Measurements from ENCODE around the gene DNAJB5. TPM values are rescaled to one million over a fixed set of nuclear protein-coding genes. Genes with fewer than 3 reads are reported as not detected.

Gene DNAJB5
- polyA plus RNA-seq, 1 experiment = 5.1 TPM

DNA sequence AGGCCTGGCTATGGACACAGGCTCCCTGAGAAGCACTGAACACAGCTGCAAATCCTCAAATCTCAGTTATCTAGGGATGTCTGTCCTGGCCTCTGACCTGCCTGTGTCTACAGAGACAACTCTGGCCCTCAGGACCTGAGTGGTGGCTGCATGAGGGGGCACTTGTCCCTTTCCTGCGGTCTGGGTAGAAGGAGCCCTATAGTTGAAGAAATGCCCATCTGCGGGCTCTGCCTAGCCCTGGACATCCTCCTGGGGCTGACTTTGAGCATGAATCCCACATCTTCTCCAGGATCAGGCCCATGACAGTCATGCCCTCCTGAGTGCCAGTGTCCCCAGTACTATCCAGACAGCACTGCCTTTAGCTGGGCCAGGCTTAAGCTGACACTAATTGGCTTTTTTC lies 10.0 kb downstream of the DNAJB5 start:
- ChIA-PET POLR2A (no interaction called here), CTCF (no interaction called here)
- no peaks in the 10 kb centered on the region for H3K27me3 ChIP-seq (ENCODE audit: control insufficient read depth, insufficient read depth, low read length)
- H3K9me3 ChIP-seq (ENCODE audit: control insufficient read depth, insufficient read depth, low read length) = no peaks in the 10 kb centered on the region; the same call in 1 of the 2 replicates
- no peak overlapping the region for H3K4me3 ChIP-seq (ENCODE audit: low read depth, low read length)
- no peak overlapping the region for H3K27ac ChIP-seq (ENCODE audit: low read depth, low read length)
- TF ChIP-seq, protein P1, sequence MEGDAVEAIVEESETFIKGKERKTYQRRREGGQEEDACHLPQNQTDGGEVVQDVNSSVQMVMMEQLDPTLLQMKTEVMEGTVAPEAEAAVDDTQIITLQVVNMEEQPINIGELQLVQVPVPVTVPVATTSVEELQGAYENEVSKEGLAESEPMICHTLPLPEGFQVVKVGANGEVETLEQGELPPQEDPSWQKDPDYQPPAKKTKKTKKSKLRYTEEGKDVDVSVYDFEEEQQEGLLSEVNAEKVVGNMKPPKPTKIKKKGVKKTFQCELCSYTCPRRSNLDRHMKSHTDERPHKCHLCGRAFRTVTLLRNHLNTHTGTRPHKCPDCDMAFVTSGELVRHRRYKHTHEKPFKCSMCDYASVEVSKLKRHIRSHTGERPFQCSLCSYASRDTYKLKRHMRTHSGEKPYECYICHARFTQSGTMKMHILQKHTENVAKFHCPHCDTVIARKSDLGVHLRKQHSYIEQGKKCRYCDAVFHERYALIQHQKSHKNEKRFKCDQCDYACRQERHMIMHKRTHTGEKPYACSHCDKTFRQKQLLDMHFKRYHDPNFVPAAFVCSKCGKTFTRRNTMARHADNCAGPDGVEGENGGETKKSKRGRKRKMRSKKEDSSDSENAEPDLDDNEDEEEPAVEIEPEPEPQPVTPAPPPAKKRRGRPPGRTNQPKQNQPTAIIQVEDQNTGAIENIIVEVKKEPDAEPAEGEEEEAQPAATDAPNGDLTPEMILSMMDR (IDR thresholded peaks at IDR 0.05; ENCODE audit: low read depth, low read length) = no peak
- DNase-seq (ENCODE audit: low read depth, low spot score) = no peak

- no peak overlapping the region for H3K4me3 ChIP-seq (ENCODE audit: low read depth, low read length)
- DNase-seq (ENCODE audit: low read depth, low spot score) = no peak
- H3K27ac ChIP-seq (ENCODE audit: low read depth, low read length) = no peak overlapping the region
- H3K27me3 ChIP-seq (ENCODE audit: control insufficient read depth, insufficient read depth, low read length) = no peaks in the 10 kb centered on the region
- TF ChIP-seq, protein P1 (IDR thresholded peaks at IDR 0.05; ENCODE audit: low read depth, low read length) = no peak
- H3K9me3 ChIP-seq (ENCODE audit: control insufficient read depth, insufficient read depth, low read length) = no peaks in the 10 kb centered on the region; the same call in 1 of the 2 replicates
- ChIA-PET POLR2A (interaction anchor here (1.0 kb wide), 1 partner anchor 46 kb away, joined by 3 read pairs; no protein-coding TSS in a partner anchor), CTCF (interaction anchor here (0.7 kb wide), 1 partner anchor 28 kb away, joined by 4 read pairs; no protein-coding TSS in a partner anchor)
Observed at GRCh38 chr9:35000535-35001284, 11.2 kb downstream of the DNAJB5 start.

- Histone ChIP-seq H3K4me3 (ENCODE audit: low read depth, low read length) (no peak overlapping the region), H3K27ac (ENCODE audit: low read depth, low read length) (no peak overlapping the region), H3K27me3 (ENCODE audit: control insufficient read depth, insufficient read depth, low read length) (no peaks in the 10 kb centered on the region), H3K9me3 (ENCODE audit: control insufficient read depth, insufficient read depth, low read length) (no peaks in the 10 kb centered on the region; the same call in 1 of the 2 replicates)
- CTCF ChIA-PET = interaction anchor here (1.3 to 1.4 kb wide), 2 partner anchors 50 to 102 kb away, joined by 4 to 5 read pairs; no protein-coding TSS in a partner anchor
- no peak for DNase-seq (ENCODE audit: low read depth, low spot score)
- TF ChIP-seq, protein P1 (IDR thresholded peaks at IDR 0.05; ENCODE audit: low read depth, low read length) = no peak
- POLR2A ChIA-PET = interaction anchor here (1.0 kb wide), 1 partner anchor 45 kb away, joined by 3 read pairs; no protein-coding TSS in a partner anchor
Observed at GRCh38 chr9:35001285-35001677, 11.7 kb downstream of the DNAJB5 start.

DNA sequence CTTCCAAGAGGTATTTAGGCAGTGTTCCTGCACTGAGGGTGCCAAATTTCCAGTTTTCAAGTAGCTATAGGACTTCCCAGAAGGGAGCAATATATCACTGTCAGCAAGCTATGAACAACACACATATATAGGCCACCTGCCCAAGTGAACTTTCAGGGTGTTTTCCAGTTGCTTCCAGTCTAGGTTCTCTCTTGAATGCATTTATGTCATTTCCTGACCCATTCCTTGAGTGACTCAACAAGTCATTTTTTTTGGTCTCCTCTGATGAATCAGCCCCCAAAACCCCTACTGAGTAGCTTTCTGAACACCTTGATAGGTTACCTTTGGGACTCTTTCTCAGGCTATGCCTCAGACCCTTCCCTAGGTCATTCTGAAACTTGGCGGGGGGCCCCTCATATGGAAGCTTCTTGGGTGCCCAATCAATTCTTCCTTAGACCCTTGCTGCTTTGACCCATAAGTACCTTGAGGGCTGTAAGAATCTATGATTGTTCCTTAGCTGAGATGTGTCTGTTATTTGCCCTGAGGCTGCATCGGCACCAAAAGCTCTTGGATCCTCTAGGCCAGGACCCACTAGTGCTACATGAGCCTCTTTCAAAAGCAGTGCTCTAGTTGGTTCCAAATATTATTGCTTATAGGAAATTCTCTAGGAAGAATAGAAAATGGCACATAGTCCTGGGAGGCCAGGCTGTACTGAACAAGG lies 12.4 kb downstream of the DNAJB5 start:
- TF ChIP-seq, protein P1 (IDR thresholded peaks at IDR 0.05; ENCODE audit: low read depth, low read length) = no peak
- CTCF ChIA-PET = interaction anchor here (1.3 to 1.4 kb wide), 2 partner anchors 49 to 102 kb away, joined by 4 to 5 read pairs; no protein-coding TSS in a partner anchor
- POLR2A ChIA-PET = interaction anchor here (1.0 kb wide), 1 partner anchor 44 kb away, joined by 3 read pairs; no protein-coding TSS in a partner anchor
- H3K27ac ChIP-seq (ENCODE audit: low read depth, low read length) = no peak overlapping the region
- H3K9me3 ChIP-seq (ENCODE audit: control insufficient read depth, insufficient read depth, low read length) = no peaks in the 10 kb centered on the region
- no peak for DNase-seq (ENCODE audit: low read depth, low spot score)
- no peak overlapping the region for H3K4me3 ChIP-seq (ENCODE audit: low read depth, low read length)
- H3K27me3 ChIP-seq (ENCODE audit: control insufficient read depth, insufficient read depth, low read length) = no peaks in the 10 kb centered on the region

Data from AG04450 (cell line).